OCI-LY7 (cell line): ENCODE results near the gene LRRC23. TPM values are rescaled to one million over a fixed set of nuclear protein-coding genes. Genes with fewer than 3 reads are reported as not detected.
A peak's percentile ranks its signal among the peaks of the same experiment; 100 is the strongest.
"Not testable (repeated sequence)": the region's sequence is repeated elsewhere in the genome, so short reads cannot be mapped to it uniquely, and the experiment has no call there.

Experiments used
- BruUV-seq: library from RNA; stranded (reverse); fragments of 400-500 nt; replicated peaks from 2 replicates; lab custom pipeline; 2021; lab: Mats Ljungman, UMichigan
- CTCF ChIA-PET: fragments of 300-600 bp; sonication (Branson Sonifier 250); formaldehyde crosslinking; loops from one replicate; lab custom pipeline; 2022; ENCODE audit warnings: antibody characterized with exemption; ENCODE audit not compliant: unreplicated experiment; lab: Charles Lee
- POLR2A ChIA-PET: fragments of 300-600 bp; sonication (Branson Sonifier 250); formaldehyde crosslinking; loops from one replicate; lab custom pipeline; 2022; ENCODE audit warnings: antibody characterized with exemption; lab: Charles Lee
- DNase-seq: peaks from one replicate; pipeline ENCODE4 v3.0.0-alpha.2; 2015; ENCODE audit warnings: low spot score
- H2AFZ ChIP-seq: fragments of 200-600 bp; sonication (generic), shearing (Covaris generic); 2 replicates; pipeline ENCODE4 v1.6.1; 2014; ENCODE audit warnings: mild to moderate bottlenecking, antibody characterized with exemption, low read length, moderate library complexity
- H3K27ac ChIP-seq: fragments of 200-600 bp; sonication (generic); 2 replicates; pipeline ENCODE4 v1.5.1; 2014; ENCODE audit warnings: mixed run types, low read depth, mild to moderate bottlenecking, moderate library complexity, low read length, inconsistent platforms; ENCODE audit not compliant: poor library complexity, severe bottlenecking
- H3K36me3 ChIP-seq: fragments of 200-600 bp; sonication (generic); 2 replicates; pipeline ENCODE4 v1.6.1; 2014; ENCODE audit warnings: mild to moderate bottlenecking, antibody characterized with exemption, low read length, moderate library complexity, mixed read lengths; ENCODE audit not compliant: insufficient read depth
- H3K4me1 ChIP-seq: fragments of 200-600 bp; sonication (generic); 2 replicates; pipeline ENCODE4 v1.5.1; 2014; ENCODE audit warnings: mild to moderate bottlenecking, low read length; ENCODE audit not compliant: insufficient read depth, poor library complexity, severe bottlenecking
- H3K4me2 ChIP-seq: fragments of 200-600 bp; sonication (generic); 2 replicates; pipeline ENCODE4 v1.6.1; 2014; ENCODE audit warnings: mild to moderate bottlenecking, low read length
- H3K4me3 ChIP-seq: fragments of 200-600 bp; sonication (generic); 2 replicates; pipeline ENCODE4 v1.5.1; 2014; ENCODE audit warnings: mild to moderate bottlenecking, low read depth, low read length; ENCODE audit not compliant: poor library complexity, severe bottlenecking
- H3K79me2 ChIP-seq: fragments of 200-600 bp; sonication (generic); 2 replicates; pipeline ENCODE4 v1.6.1; 2016; ENCODE audit warnings: low read depth, mild to moderate bottlenecking, low read length, moderate library complexity, mixed read lengths; ENCODE audit not compliant: insufficient read depth
- H3K9me2 ChIP-seq: fragments of 200-600 bp; sonication (generic); 2 replicates; pipeline ENCODE4 v1.6.1; 2016; ENCODE audit warnings: mild to moderate bottlenecking, low read length, mixed read lengths; ENCODE audit not compliant: insufficient read depth
- H3K9me3 ChIP-seq: fragments of 200-600 bp; sonication (generic); 2 replicates; pipeline ENCODE4 v1.6.1; 2014; ENCODE audit warnings: mild to moderate bottlenecking, mixed run types, low read length, mixed read lengths
- H4K20me1 ChIP-seq: fragments of 200-600 bp; sonication (generic); 2 replicates; pipeline ENCODE4 v1.6.1; 2014; ENCODE audit warnings: mild to moderate bottlenecking, antibody characterized with exemption, low read length, moderate library complexity, mixed read lengths; ENCODE audit not compliant: insufficient read depth
- EZH2phosphoT487 ChIP-seq: fragments of 200-600 bp; sonication (generic); IDR thresholded peaks from 2 replicates; pipeline ENCODE4 v1.6.1; 2018; ENCODE audit warnings: low read depth, borderline replicate concordance, mild to moderate bottlenecking, mixed run types, antibody characterized with exemption, low read length, moderate library complexity, mixed read lengths
- intact Hi-C: fragments of 100-400 bp; cut with micrococcal nuclease; formaldehyde crosslinking; loops from one replicate; pipeline ENCODE4 v1.10.0; 2022; ENCODE audit not compliant: unreplicated experiment
- total RNA-seq, 2 experiments: library from RNA; depleted of rRNA in 1 of 2; stranded (reverse); fragments of >200 nt in 1 of 2; shearing (Covaris generic) in 1 of 2; gene quantifications; 2 replicates each; pipeline ENCODE4 v1.2.3, GENCODE V29; 2014 to 2022
- TF ChIP-seq, protein P1 (sequence below): fragments of 200-600 bp; sonication (generic); conservative IDR thresholded peaks from 2 replicates; pipeline ENCODE4 v1.5.1; 2014; ENCODE audit warnings: mild to moderate bottlenecking, antibody characterized with exemption, low read length, moderate library complexity, mixed read lengths

Gene LRRC23
- total RNA-seq, 2 experiments from 2014 or later = 17.7 to 19.8 TPM

DNA sequence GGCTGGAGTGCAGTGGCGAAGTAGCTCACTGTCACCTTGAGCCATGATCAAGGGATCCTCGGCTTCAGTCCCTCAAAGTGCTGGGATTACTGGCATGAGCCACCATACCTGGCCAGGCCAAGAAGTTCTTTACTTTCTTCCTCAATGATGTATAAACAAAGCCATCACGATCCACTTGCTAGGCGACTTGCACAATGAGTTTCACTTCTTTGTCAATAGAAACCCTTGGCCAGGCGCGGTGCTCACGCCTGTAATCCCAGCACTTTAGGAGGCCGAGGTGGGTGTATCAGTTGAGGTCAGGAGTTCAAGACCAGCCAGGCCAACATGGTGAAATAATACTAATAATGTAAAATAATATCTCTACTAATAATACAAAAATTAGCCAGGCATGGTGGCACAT is 17.2 kb upstream of the LRRC23 start:
- Histone ChIP-seq H3K36me3 (peaks cover 16% of the 10 kb centered on the region; the same call in 1 of the 2 replicates), H3K4me3 (no peak overlapping the region), H3K27ac (no peak overlapping the region), H3K9me3 (no peaks in the 10 kb centered on the region), H2AFZ (no peak overlapping the region), H3K4me2 (no peak overlapping the region), H3K9me2 (no peaks in the 10 kb centered on the region), H3K79me2 (no peaks in the 10 kb centered on the region), H4K20me1 (no peaks in the 10 kb centered on the region), H3K4me1 (peaks cover 28% of the 10 kb centered on the region)
- POLR2A ChIA-PET = no interaction called here
- TF ChIP-seq EZH2phosphoT487 = no peak
- TF ChIP-seq, protein P1, sequence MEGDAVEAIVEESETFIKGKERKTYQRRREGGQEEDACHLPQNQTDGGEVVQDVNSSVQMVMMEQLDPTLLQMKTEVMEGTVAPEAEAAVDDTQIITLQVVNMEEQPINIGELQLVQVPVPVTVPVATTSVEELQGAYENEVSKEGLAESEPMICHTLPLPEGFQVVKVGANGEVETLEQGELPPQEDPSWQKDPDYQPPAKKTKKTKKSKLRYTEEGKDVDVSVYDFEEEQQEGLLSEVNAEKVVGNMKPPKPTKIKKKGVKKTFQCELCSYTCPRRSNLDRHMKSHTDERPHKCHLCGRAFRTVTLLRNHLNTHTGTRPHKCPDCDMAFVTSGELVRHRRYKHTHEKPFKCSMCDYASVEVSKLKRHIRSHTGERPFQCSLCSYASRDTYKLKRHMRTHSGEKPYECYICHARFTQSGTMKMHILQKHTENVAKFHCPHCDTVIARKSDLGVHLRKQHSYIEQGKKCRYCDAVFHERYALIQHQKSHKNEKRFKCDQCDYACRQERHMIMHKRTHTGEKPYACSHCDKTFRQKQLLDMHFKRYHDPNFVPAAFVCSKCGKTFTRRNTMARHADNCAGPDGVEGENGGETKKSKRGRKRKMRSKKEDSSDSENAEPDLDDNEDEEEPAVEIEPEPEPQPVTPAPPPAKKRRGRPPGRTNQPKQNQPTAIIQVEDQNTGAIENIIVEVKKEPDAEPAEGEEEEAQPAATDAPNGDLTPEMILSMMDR = no peak
- CTCF ChIA-PET = no interaction called here
- no TSS peak for BruUV-seq
- intact Hi-C loops = no loop called here
- no peak for DNase-seq

DNA sequence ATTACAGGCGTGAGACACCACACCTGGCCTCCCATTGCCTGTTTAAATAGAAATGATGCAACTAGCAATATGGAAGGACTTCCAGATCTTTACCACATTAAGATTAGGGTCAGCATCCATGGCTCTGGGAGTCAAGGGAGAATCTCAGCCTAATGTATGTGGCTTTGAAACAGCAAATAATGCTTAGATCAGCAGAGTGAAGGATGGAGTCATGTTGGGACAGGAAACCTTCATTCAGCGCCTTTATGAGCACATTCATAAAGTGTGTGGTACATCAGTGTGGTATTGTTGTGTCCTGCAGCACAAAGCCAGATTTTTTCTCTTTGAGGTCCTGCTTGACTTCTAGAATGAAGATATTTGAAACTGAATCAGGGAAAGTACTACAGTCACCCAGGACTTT is 16.3 kb upstream of the LRRC23 start:
- no TSS peak for BruUV-seq
- Histone ChIP-seq H4K20me1 (no peaks in the 10 kb centered on the region), H3K9me2 (no peaks in the 10 kb centered on the region), H3K4me2 (no peak overlapping the region), H3K9me3 (no peaks in the 10 kb centered on the region), H3K79me2 (no peaks in the 10 kb centered on the region), H2AFZ (no peak overlapping the region), H3K27ac (no peak overlapping the region), H3K4me1 (peaks cover 28% of the 10 kb centered on the region), H3K36me3 (peaks cover 16% of the 10 kb centered on the region; the same call in 1 of the 2 replicates), H3K4me3 (no peak overlapping the region)
- intact Hi-C loops = no loop called here
- ChIA-PET POLR2A (no interaction called here), CTCF (no interaction called here)
- DNase-seq = no peak
- TF ChIP-seq EZH2phosphoT487 = no peak
- TF ChIP-seq, protein P1 = no peak

DNA sequence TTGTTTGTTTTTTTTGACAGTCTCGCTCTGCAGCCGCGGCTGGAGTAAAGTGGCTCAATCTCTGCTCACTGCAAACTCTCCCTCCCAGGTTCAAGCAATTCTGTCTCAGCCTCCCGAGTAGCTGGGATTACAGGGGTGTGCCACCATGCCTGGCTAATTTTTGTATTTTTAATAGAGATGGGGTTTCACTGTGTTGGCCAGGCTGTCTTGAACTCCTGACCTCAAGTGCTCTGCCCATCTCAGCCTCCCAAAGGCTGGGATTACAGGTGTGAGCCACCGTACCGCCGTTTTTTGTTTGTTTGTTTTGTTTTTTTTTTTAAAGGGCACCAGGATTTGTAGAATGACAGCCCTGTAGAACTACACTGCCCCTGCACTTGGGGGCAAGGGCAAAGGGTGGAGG is 15.8 kb upstream of the LRRC23 start:
- CTCF ChIA-PET, BruUV-seq, intact Hi-C loops, H3K4me3 ChIP-seq, DNase-seq, H3K4me2 ChIP-seq, H2AFZ ChIP-seq, H3K79me2 ChIP-seq, H3K27ac ChIP-seq, H3K9me3 ChIP-seq, POLR2A ChIA-PET, H3K9me2 ChIP-seq, H4K20me1 ChIP-seq: not testable (repeated sequence)
- Histone ChIP-seq H3K4me1 (peaks cover 28% of the 10 kb centered on the region), H3K36me3 (peaks cover 11% of the 10 kb centered on the region; the same call in 1 of the 2 replicates)

DNA sequence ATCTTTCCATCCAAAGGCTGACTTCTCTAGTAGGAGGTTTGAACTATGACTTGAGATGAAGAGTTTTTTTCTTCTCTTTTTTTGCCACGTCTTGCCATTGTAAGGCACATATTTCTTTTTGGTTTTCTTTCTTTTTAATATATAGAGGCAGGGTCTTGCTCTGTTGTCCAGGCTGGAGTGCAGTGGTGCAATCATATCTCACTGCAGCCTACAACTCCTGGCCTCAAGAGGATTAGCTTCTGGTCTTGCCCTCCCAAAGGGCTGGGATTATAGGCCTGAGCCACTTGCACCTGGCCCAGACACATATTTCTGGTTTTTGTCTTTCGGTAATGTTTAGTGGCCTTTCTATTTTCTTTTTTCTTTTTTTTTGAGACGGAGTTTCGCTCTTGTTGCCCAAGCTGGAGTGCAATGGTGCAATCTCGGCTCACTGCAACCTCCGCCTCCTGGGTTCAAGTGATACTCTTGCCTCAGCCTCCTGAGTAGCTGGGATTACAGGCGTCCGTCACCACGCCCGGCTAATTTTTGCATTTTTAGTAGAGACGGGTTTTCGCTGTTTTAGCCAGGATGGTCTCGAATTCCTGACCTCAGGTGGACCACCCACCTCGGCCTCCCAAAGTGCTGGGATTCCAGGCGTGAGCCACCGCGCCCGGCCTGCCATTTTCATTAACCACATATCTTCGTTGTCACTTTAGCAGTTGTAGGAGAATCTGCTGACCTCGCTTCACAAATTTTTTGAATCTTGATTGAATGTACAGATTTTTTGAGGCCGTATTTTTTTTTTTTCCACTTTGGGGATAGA is 14.6 kb upstream of the LRRC23 start:
- H3K36me3 ChIP-seq, H3K9me3 ChIP-seq, H4K20me1 ChIP-seq, BruUV-seq, H3K9me2 ChIP-seq, CTCF ChIA-PET, POLR2A ChIA-PET, H3K79me2 ChIP-seq, DNase-seq: not testable (repeated sequence)
- intact Hi-C loops = loop anchor here (2.0 kb wide), 2 partner anchors 33 to 47 kb away; no protein-coding TSS in a partner anchor
- Histone ChIP-seq H3K4me1 (peaks cover 28% of the 10 kb centered on the region), H2AFZ (peak overlapping the region; percentile 63; the same call in 1 of the 2 replicates), H3K27ac (peak overlapping the region; percentile 81), H3K4me2 (peak overlapping the region; percentile 66), H3K4me3 (peak overlapping the region; percentile 59)
